ENCODE data around the gene RAB33A.
A peak's percentile ranks its signal among the peaks of the same experiment; 100 is the strongest.

Gene RAB33A

GRCh38 chrX:130172127-130172845 lies 524 bp downstream of the RAB33A start:
- Histone ChIP-seq H3K4ac (ENCODE audit: low read depth, low read length) (no peak overlapping the region), H3K36me3 (ENCODE audit: control insufficient read depth in 1 of 2, insufficient read depth in 2 of 2, low read length in 2 of 2) (no peaks in the 10 kb centered on the region), H2BK120ac (ENCODE audit: insufficient read depth, low read length, poor library complexity) (peak overlapping the region; percentile 68), H3K79me2 (ENCODE audit: control insufficient read depth, insufficient read depth, low read length, poor library complexity) (peaks cover 2% of the 10 kb centered on the region), H2AK5ac (ENCODE audit: low read length) (peak overlapping the region; percentile 35), H2BK5ac (ENCODE audit: low read depth, low read length, poor library complexity) (no peak overlapping the region), H3K4me1 (ENCODE audit: control insufficient read depth in 1 of 2, insufficient read depth in 2 of 2, low read length in 2 of 2) (peaks cover 11 to 22% of the 10 kb centered on the region in 2 experiments), H3K23ac (ENCODE audit: low read length) (no peak overlapping the region), H4K91ac (ENCODE audit: low read depth, low read length) (peak overlapping the region; percentile 35), H3K27me3 (ENCODE audit: insufficient read depth, low read length) (no peaks in the 10 kb centered on the region), H3K14ac (ENCODE audit: low read length) (peak overlapping the region; percentile 71), H3K4me3 (ENCODE audit: low read depth, low read length) (peak overlapping the region; percentile 68), H2BK12ac (ENCODE audit: low read length) (peak overlapping the region; percentile 45), H3K27ac (ENCODE audit: low read depth, low read length) (no peak overlapping the region), H3K4me2 (ENCODE audit: low read length) (peak overlapping the region; percentile 90), H2AFZ (ENCODE audit: insufficient read depth, low read length, poor library complexity) (no peak overlapping the region), H3K79me1 (ENCODE audit: low read length) (peaks cover 11% of the 10 kb centered on the region), H3K9ac (ENCODE audit: low read length) (no peak overlapping the region), H3K9me3 (ENCODE audit: insufficient read depth, low read depth, low read length) (no peaks in the 10 kb centered on the region), H3K18ac (ENCODE audit: low read length) (peak overlapping the region; percentile 80), H4K12ac (ENCODE audit: low read depth, low read length) (peak overlapping the region; percentile 46), H4K8ac (ENCODE audit: low read depth, low read length) (peak overlapping the region; percentile 58)
- DNase-seq = no peak
- no CpG with 5 or more reads among the region's 34 CpGs for whole genome bisulfite sequencing (ENCODE audit: extremely low coverage, insufficient coverage, insufficient read length)

- Histone ChIP-seq H2BK12ac (ENCODE audit: low read length) (no peak overlapping the region), H3K36me3 (ENCODE audit: control insufficient read depth in 1 of 2, insufficient read depth in 2 of 2, low read length in 2 of 2) (no peaks in the 10 kb centered on the region), H3K27me3 (ENCODE audit: insufficient read depth, low read length) (no peaks in the 10 kb centered on the region), H3K4me3 (ENCODE audit: low read depth, low read length) (no peak overlapping the region), H3K9me3 (ENCODE audit: insufficient read depth, low read depth, low read length) (no peaks in the 10 kb centered on the region), H3K9ac (ENCODE audit: low read length) (no peak overlapping the region), H3K79me1 (ENCODE audit: low read length) (peaks cover 11% of the 10 kb centered on the region), H2BK5ac (ENCODE audit: low read depth, low read length, poor library complexity) (no peak overlapping the region), H3K4me2 (ENCODE audit: low read length) (peak overlapping the region; percentile 27), H2AFZ (ENCODE audit: insufficient read depth, low read length, poor library complexity) (no peak overlapping the region), H3K14ac (ENCODE audit: low read length) (no peak overlapping the region), H3K18ac (ENCODE audit: low read length) (no peak overlapping the region), H2AK5ac (ENCODE audit: low read length) (no peak overlapping the region), H4K91ac (ENCODE audit: low read depth, low read length) (no peak overlapping the region), H4K12ac (ENCODE audit: low read depth, low read length) (no peak overlapping the region), H3K23ac (ENCODE audit: low read length) (no peak overlapping the region), H3K4ac (ENCODE audit: low read depth, low read length) (no peak overlapping the region), H3K79me2 (ENCODE audit: control insufficient read depth, insufficient read depth, low read length, poor library complexity) (peaks cover 2% of the 10 kb centered on the region), H2BK120ac (ENCODE audit: insufficient read depth, low read length, poor library complexity) (no peak overlapping the region), H4K8ac (ENCODE audit: low read depth, low read length) (no peak overlapping the region), H3K4me1 (ENCODE audit: control insufficient read depth in 1 of 2, insufficient read depth in 2 of 2, low read length in 2 of 2) (peaks cover 11 to 22% of the 10 kb centered on the region in 2 experiments), H3K27ac (ENCODE audit: low read depth, low read length) (peak overlapping the region; percentile 78)
- WGBS (ENCODE audit: extremely low coverage, insufficient coverage, insufficient read length) = no CpG with 5 or more reads among the region's 7 CpGs
- DNase-seq = peak; percentile 59 to 64
Measured at GRCh38 chrX:130173190-130173895, 1.6 kb downstream of the RAB33A start.

GRCh38 chrX:130174045-130174704 lies 2.4 kb downstream of the RAB33A start:
- H3K4me3 ChIP-seq (ENCODE audit: low read depth, low read length) = no peak overlapping the region
- peak overlapping the region; percentile 78 for H3K27ac ChIP-seq (ENCODE audit: low read depth, low read length)
- H4K8ac ChIP-seq (ENCODE audit: low read depth, low read length) = no peak overlapping the region
- H2BK5ac ChIP-seq (ENCODE audit: low read depth, low read length, poor library complexity) = peak overlapping the region; percentile 73
- no peak overlapping the region for H3K18ac ChIP-seq (ENCODE audit: low read length)
- H3K36me3 ChIP-seq (ENCODE audit: control insufficient read depth in 1 of 2, insufficient read depth in 2 of 2, low read length in 2 of 2) = no peaks in the 10 kb centered on the region
- H3K4me2 ChIP-seq (ENCODE audit: low read length) = no peak overlapping the region
- H3K27me3 ChIP-seq (ENCODE audit: insufficient read depth, low read length) = no peaks in the 10 kb centered on the region
- no peak overlapping the region for H4K12ac ChIP-seq (ENCODE audit: low read depth, low read length)
- H2BK12ac ChIP-seq (ENCODE audit: low read length) = peak overlapping the region; percentile 24
- peaks cover 2% of the 10 kb centered on the region for H3K79me2 ChIP-seq (ENCODE audit: control insufficient read depth, insufficient read depth, low read length, poor library complexity)
- peak overlapping the region; percentile 76 for H4K91ac ChIP-seq (ENCODE audit: low read depth, low read length)
- peak overlapping the region; percentile 19 for H2AK5ac ChIP-seq (ENCODE audit: low read length)
- H2AFZ ChIP-seq (ENCODE audit: insufficient read depth, low read length, poor library complexity) = no peak overlapping the region
- WGBS (ENCODE audit: extremely low coverage, insufficient coverage, insufficient read length) = no CpG with 5 or more reads among the region's 10 CpGs
- peak; percentile 53 to 72 for DNase-seq
- H3K9me3 ChIP-seq (ENCODE audit: insufficient read depth, low read depth, low read length) = no peaks in the 10 kb centered on the region
- peak overlapping the region; percentile 5 for H2BK120ac ChIP-seq (ENCODE audit: insufficient read depth, low read length, poor library complexity)
- peaks cover 11% of the 10 kb centered on the region for H3K79me1 ChIP-seq (ENCODE audit: low read length)
- peak overlapping the region; percentile 33 for H3K4ac ChIP-seq (ENCODE audit: low read depth, low read length)
- H3K9ac ChIP-seq (ENCODE audit: low read length) = no peak overlapping the region
- H3K4me1 ChIP-seq (ENCODE audit: control insufficient read depth in 1 of 2, insufficient read depth in 2 of 2, low read length in 2 of 2) = peaks cover 11 to 22% of the 10 kb centered on the region in 2 experiments
- no peak overlapping the region for H3K14ac ChIP-seq (ENCODE audit: low read length)
- no peak overlapping the region for H3K23ac ChIP-seq (ENCODE audit: low read length)

GRCh38 chrX:130174937-130175336 lies 3.2 kb downstream of the RAB33A start:
- H3K18ac ChIP-seq (ENCODE audit: low read length) = no peak overlapping the region
- H4K91ac ChIP-seq (ENCODE audit: low read depth, low read length) = no peak overlapping the region
- peaks cover 11% of the 10 kb centered on the region for H3K79me1 ChIP-seq (ENCODE audit: low read length)
- H2BK120ac ChIP-seq (ENCODE audit: insufficient read depth, low read length, poor library complexity) = no peak overlapping the region
- H3K9ac ChIP-seq (ENCODE audit: low read length) = no peak overlapping the region
- H3K4ac ChIP-seq (ENCODE audit: low read depth, low read length) = no peak overlapping the region
- H3K4me1 ChIP-seq (ENCODE audit: control insufficient read depth in 1 of 2, insufficient read depth in 2 of 2, low read length in 2 of 2) = peaks cover 11 to 24% of the 10 kb centered on the region in 2 experiments
- H3K14ac ChIP-seq (ENCODE audit: low read length) = no peak overlapping the region
- H3K4me2 ChIP-seq (ENCODE audit: low read length) = no peak overlapping the region
- no peak overlapping the region for H4K12ac ChIP-seq (ENCODE audit: low read depth, low read length)
- H3K4me3 ChIP-seq (ENCODE audit: low read depth, low read length) = no peak overlapping the region
- no peak overlapping the region for H3K27ac ChIP-seq (ENCODE audit: low read depth, low read length)
- no peaks in the 10 kb centered on the region for H3K9me3 ChIP-seq (ENCODE audit: insufficient read depth, low read depth, low read length)
- DNase-seq = no peak
- H3K36me3 ChIP-seq (ENCODE audit: control insufficient read depth in 1 of 2, insufficient read depth in 2 of 2, low read length in 2 of 2) = no peaks in the 10 kb centered on the region
- peaks cover 2% of the 10 kb centered on the region for H3K79me2 ChIP-seq (ENCODE audit: control insufficient read depth, insufficient read depth, low read length, poor library complexity)
- no peak overlapping the region for H3K23ac ChIP-seq (ENCODE audit: low read length)
- WGBS (ENCODE audit: extremely low coverage, insufficient coverage, insufficient read length) = no CpG with 5 or more reads among the region's 2 CpGs
- H2BK5ac ChIP-seq (ENCODE audit: low read depth, low read length, poor library complexity) = no peak overlapping the region
- H2BK12ac ChIP-seq (ENCODE audit: low read length) = no peak overlapping the region
- H2AFZ ChIP-seq (ENCODE audit: insufficient read depth, low read length, poor library complexity) = no peak overlapping the region
- no peak overlapping the region for H2AK5ac ChIP-seq (ENCODE audit: low read length)
- H3K27me3 ChIP-seq (ENCODE audit: insufficient read depth, low read length) = no peaks in the 10 kb centered on the region
- no peak overlapping the region for H4K8ac ChIP-seq (ENCODE audit: low read depth, low read length)

All from trophoblast cell (in vitro differentiated cells and primary cell).